ENCODE measurements around the gene INAVA.

The INAVA gene

GRCh38 chr1:200945111-200945510 lies 50.4 kb downstream of the INAVA start:
- DNase-seq (ENCODE audit: low read depth): no peak
- no peak for TF ChIP-seq CTCF (IDR thresholded peaks at IDR 0.05; ENCODE audit: low read depth, low read length, missing control alignments)
- no peak overlapping the region for H3K4me3 ChIP-seq (ENCODE audit: low read depth, low read length)

- TF ChIP-seq CTCF (IDR thresholded peaks at IDR 0.05; ENCODE audit: low read depth, low read length, missing control alignments): no peak
Measured at GRCh38 chr1:200947059-200947566, 52.4 kb downstream of the INAVA start.

GRCh38 chr1:200949626-200950025 lies 54.9 kb downstream of the INAVA start:
- H3K4me3 ChIP-seq (ENCODE audit: low read depth, low read length): no peak overlapping the region
- no peak for TF ChIP-seq CTCF (IDR thresholded peaks at IDR 0.05; ENCODE audit: low read depth, low read length, missing control alignments)
- no peak for DNase-seq (ENCODE audit: low read depth)

More at GRCh38 chr1:200947059-200947566, 52.4 kb downstream of the INAVA start:
- H3K4me3 ChIP-seq (ENCODE audit: low read depth, low read length): no peak overlapping the region
- no peak for DNase-seq (ENCODE audit: low read depth)

- no peak overlapping the region for H3K4me3 ChIP-seq (ENCODE audit: low read depth, low read length)
- DNase-seq (ENCODE audit: low read depth): no peak
- no peak for TF ChIP-seq CTCF (IDR thresholded peaks at IDR 0.05; ENCODE audit: low read depth, low read length, missing control alignments)
Measured at GRCh38 chr1:200951016-200951415, 56.3 kb downstream of the INAVA start.

- no peak for DNase-seq (ENCODE audit: low read depth)
- H3K4me3 ChIP-seq (ENCODE audit: low read depth, low read length): no peak overlapping the region
- no peak for TF ChIP-seq CTCF (IDR thresholded peaks at IDR 0.05; ENCODE audit: low read depth, low read length, missing control alignments)
Measured at GRCh38 chr1:200954434-200954833, 59.7 kb downstream of the INAVA start.

- no peak for TF ChIP-seq CTCF (IDR thresholded peaks at IDR 0.05; ENCODE audit: low read depth, low read length, missing control alignments)
- DNase-seq (ENCODE audit: low read depth): no peak
- no peak overlapping the region for H3K4me3 ChIP-seq (ENCODE audit: low read depth, low read length)
Measured at GRCh38 chr1:200958597-200958996, 63.9 kb downstream of the INAVA start.

- DNase-seq (ENCODE audit: low read depth): no peak
- TF ChIP-seq CTCF (IDR thresholded peaks at IDR 0.05; ENCODE audit: low read depth, low read length, missing control alignments): no peak
Measured at GRCh38 chr1:200959411-200959921, 64.8 kb downstream of the INAVA start.

More at GRCh38 chr1:200959411-200959921, 64.8 kb downstream of the INAVA start:
- no peak overlapping the region for H3K4me3 ChIP-seq (ENCODE audit: low read depth, low read length)
